K562 (cell line): ENCODE measurements around the gene TACR2. TPM values are rescaled to one million over a fixed set of nuclear protein-coding genes. Genes with fewer than 3 reads are reported as not detected.

Source experiments
- ADNP ChIP-seq: fragments of 200-800 bp; sonication (Bioruptor generic); IDR thresholded peaks from 2 replicates; pipeline ENCODE4 v1.6.1; 2016; ENCODE audit warnings: missing genetic modification characterization, missing compliant biosample characterization
- CBFB ChIP-seq: sonication (generic); formaldehyde crosslinking; IDR thresholded peaks from 2 replicates; pipeline ENCODE4 v1.4.0; 2020; ENCODE audit warnings: mild to moderate bottlenecking, missing genetic modification reagents
- CREB1 ChIP-seq, 2 experiments: sonication (generic) in 1 of 2; formaldehyde crosslinking in 1 of 2; IDR thresholded peaks; 2 replicates each; pipeline versions ENCODE4 v1.6.1 to v1.8.0; 2012 to 2022; ENCODE audit warnings: inconsistent platforms in 1 of 2, mild to moderate bottlenecking in 1 of 2, missing genetic modification reagents in 1 of 2, moderate library complexity in 1 of 2
- ETV5 ChIP-seq: sonication (generic); formaldehyde crosslinking; IDR thresholded peaks from 2 replicates; pipeline ENCODE4 v1.4.0; 2020; ENCODE audit warnings: low read depth, mild to moderate bottlenecking, missing genetic modification reagents
- ILF3 ChIP-seq: fragments of 450-650 bp; IDR thresholded peaks from 2 replicates; pipeline ENCODE4 v1.6.1; 2018; ENCODE audit warnings: antibody characterized with exemption, mild to moderate bottlenecking, moderate library complexity, borderline replicate concordance
- KAT2B ChIP-seq: IDR thresholded peaks from one replicate; pipeline ENCODE4 v1.6.1; 2012; ENCODE audit warnings: low read depth, mild to moderate bottlenecking, control low read depth, inconsistent platforms, low read length, moderate library complexity
- NFXL1 ChIP-seq: fragments of 450-650 bp; formaldehyde crosslinking; IDR thresholded peaks from 2 replicates; pipeline ENCODE4 v1.4.0; 2021; ENCODE audit warnings: mild to moderate bottlenecking
- PTBP1 ChIP-seq: fragments of 200-400 bp; formaldehyde crosslinking; IDR thresholded peaks from 2 replicates; pipeline ENCODE4 v1.6.1; 2017; ENCODE audit warnings: low read depth, low read length
- SNRNP70 ChIP-seq: fragments of 200-400 bp; formaldehyde crosslinking; optimal IDR thresholded peaks from 2 replicates; pipeline ENCODE3; 2017; ENCODE audit warnings: low read depth, low read length
- TARDBP ChIP-seq: fragments of 450-650 bp; IDR thresholded peaks from 2 replicates; pipeline ENCODE4 v1.6.1; 2016
- ZNF551 ChIP-seq: fragments of 250-450 bp; sonication (Bioruptor Pico); IDR thresholded peaks from 2 replicates; pipeline ENCODE4 v1.5.0; 2021; ENCODE audit warnings: mild to moderate bottlenecking, moderate library complexity
- ZNF699 ChIP-seq: fragments of 250-450 bp; sonication (Bioruptor Pico); IDR thresholded peaks from 2 replicates; pipeline ENCODE4 v1.8.0; 2021; ENCODE audit warnings: mild to moderate bottlenecking, moderate library complexity; ENCODE audit not compliant: insufficient replicate concordance
- polyA plus RNA-seq, 8 experiments: library from polyadenylated mRNA; depleted of rRNA in 4 of 8; stranded (reverse) in 5 of 8; unstranded in 3 of 8; fragments of >200 nt; fragmentation: Nextera tagmentation in 2 of 8; fragmentation: Illumina TruSeq in 1 of 8; extraction: Ambion mirVana in 2 of 8; extraction: Trizol in 1 of 8; gene quantifications; 2 replicates each; pipeline versions ENCODE4 v1.2.1 to v1.2.3, GENCODE V29; 2011 to 2014; ENCODE audit warnings: inconsistent platforms in 1 of 8, missing spikeins in 1 of 8
- total RNA-seq, 7 experiments: library from RNA; depleted of rRNA in 6 of 7; stranded (reverse); fragments of >200 nt in 6 of 7; fragmentation: Illumina TruSeq in 2 of 7; extraction: Trizol in 2 of 7; gene quantifications; 2 replicates each; pipeline versions ENCODE4 v1.2.1 to v1.2.3, GENCODE V29; 2011 to 2021; ENCODE audit warnings: low replicate concordance in 1 of 7
- TF ChIP-seq, protein P1 (sequence below): fragments of 450-650 bp; IDR thresholded peaks from 2 replicates; pipeline ENCODE4 v1.6.1; 2014; ENCODE audit warnings: low read depth, mild to moderate bottlenecking, moderate library complexity, borderline replicate concordance
- TF ChIP-seq, protein P2 (sequence below): fragments of 450-650 bp; IDR thresholded peaks from 2 replicates; pipeline ENCODE4 v1.6.1; 2016; ENCODE audit warnings: low read depth
- TF ChIP-seq, protein P3 (sequence below): sonication (generic); formaldehyde crosslinking; IDR thresholded peaks from 2 replicates; pipeline ENCODE4 v1.8.1; 2022; ENCODE audit warnings: missing genetic modification reagents
- TF ChIP-seq, protein P4 (sequence below), 3 experiments: IDR thresholded peaks in 2 of 3; conservative IDR thresholded peaks in 1 of 3; 2 replicates each; pipeline ENCODE4 v1.5.1; 2011 to 2012; ENCODE audit warnings: low read length in 3 of 3, mild to moderate bottlenecking in 3 of 3, control low read depth in 2 of 3, improper control_type of control experiment in 1 of 3, inconsistent platforms in 1 of 3, low read depth in 1 of 3, mixed read lengths in 1 of 3, moderate library complexity in 1 of 3; ENCODE audit not compliant: insufficient read depth in 2 of 3

TACR2 gene
- total and polyA plus RNA-seq, 9 of the 15 experiments (the other 6 are each of a cell fraction or from before 2014, with no cell fraction given): not detected

DNA sequence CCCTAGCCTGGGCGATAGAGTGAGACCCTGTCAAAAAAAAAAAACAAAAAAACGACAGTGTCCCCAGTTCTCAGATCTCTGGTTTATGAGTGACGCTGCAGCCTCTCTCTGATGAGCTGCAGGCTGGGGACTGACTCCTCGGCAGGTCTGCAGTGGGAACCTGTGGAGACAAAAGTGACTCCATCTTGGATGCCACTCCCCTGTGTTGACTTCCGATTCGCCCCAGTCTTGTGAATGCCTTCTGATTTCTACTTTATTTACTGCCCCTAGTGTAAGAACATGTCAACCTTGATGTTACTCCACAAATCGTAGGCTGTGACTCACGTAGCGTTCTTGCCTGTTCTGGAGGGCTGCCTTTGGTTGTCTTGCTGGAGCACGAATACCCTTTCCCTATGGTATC lies 6.2 kb downstream of the TACR2 start (continued):
- TF ChIP-seq CREB1 (IDR thresholded peaks at IDR 0.05) (no peak), CREB1 (CRISPR knock-in tag; IDR thresholded peaks at IDR 0.05) (no peak), CBFB (CRISPR knock-in tag) (no peak), ZNF699 (CRISPR knock-in tag) (no peak), SNRNP70 (no peak), TARDBP (no peak), ETV5 (CRISPR knock-in tag) (no peak), NFXL1 (CRISPR knock-in tag) (peak; percentile 59; the same call in 1 of the 2 replicates), ILF3 (no peak), ADNP (tag) (no peak), KAT2B (no peak), ZNF551 (CRISPR knock-in tag) (no peak), PTBP1 (no peak)
- TF ChIP-seq, protein P1, sequence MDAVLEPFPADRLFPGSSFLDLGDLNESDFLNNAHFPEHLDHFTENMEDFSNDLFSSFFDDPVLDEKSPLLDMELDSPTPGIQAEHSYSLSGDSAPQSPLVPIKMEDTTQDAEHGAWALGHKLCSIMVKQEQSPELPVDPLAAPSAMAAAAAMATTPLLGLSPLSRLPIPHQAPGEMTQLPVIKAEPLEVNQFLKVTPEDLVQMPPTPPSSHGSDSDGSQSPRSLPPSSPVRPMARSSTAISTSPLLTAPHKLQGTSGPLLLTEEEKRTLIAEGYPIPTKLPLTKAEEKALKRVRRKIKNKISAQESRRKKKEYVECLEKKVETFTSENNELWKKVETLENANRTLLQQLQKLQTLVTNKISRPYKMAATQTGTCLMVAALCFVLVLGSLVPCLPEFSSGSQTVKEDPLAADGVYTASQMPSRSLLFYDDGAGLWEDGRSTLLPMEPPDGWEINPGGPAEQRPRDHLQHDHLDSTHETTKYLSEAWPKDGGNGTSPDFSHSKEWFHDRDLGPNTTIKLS: no peak
- TF ChIP-seq, protein P2, sequence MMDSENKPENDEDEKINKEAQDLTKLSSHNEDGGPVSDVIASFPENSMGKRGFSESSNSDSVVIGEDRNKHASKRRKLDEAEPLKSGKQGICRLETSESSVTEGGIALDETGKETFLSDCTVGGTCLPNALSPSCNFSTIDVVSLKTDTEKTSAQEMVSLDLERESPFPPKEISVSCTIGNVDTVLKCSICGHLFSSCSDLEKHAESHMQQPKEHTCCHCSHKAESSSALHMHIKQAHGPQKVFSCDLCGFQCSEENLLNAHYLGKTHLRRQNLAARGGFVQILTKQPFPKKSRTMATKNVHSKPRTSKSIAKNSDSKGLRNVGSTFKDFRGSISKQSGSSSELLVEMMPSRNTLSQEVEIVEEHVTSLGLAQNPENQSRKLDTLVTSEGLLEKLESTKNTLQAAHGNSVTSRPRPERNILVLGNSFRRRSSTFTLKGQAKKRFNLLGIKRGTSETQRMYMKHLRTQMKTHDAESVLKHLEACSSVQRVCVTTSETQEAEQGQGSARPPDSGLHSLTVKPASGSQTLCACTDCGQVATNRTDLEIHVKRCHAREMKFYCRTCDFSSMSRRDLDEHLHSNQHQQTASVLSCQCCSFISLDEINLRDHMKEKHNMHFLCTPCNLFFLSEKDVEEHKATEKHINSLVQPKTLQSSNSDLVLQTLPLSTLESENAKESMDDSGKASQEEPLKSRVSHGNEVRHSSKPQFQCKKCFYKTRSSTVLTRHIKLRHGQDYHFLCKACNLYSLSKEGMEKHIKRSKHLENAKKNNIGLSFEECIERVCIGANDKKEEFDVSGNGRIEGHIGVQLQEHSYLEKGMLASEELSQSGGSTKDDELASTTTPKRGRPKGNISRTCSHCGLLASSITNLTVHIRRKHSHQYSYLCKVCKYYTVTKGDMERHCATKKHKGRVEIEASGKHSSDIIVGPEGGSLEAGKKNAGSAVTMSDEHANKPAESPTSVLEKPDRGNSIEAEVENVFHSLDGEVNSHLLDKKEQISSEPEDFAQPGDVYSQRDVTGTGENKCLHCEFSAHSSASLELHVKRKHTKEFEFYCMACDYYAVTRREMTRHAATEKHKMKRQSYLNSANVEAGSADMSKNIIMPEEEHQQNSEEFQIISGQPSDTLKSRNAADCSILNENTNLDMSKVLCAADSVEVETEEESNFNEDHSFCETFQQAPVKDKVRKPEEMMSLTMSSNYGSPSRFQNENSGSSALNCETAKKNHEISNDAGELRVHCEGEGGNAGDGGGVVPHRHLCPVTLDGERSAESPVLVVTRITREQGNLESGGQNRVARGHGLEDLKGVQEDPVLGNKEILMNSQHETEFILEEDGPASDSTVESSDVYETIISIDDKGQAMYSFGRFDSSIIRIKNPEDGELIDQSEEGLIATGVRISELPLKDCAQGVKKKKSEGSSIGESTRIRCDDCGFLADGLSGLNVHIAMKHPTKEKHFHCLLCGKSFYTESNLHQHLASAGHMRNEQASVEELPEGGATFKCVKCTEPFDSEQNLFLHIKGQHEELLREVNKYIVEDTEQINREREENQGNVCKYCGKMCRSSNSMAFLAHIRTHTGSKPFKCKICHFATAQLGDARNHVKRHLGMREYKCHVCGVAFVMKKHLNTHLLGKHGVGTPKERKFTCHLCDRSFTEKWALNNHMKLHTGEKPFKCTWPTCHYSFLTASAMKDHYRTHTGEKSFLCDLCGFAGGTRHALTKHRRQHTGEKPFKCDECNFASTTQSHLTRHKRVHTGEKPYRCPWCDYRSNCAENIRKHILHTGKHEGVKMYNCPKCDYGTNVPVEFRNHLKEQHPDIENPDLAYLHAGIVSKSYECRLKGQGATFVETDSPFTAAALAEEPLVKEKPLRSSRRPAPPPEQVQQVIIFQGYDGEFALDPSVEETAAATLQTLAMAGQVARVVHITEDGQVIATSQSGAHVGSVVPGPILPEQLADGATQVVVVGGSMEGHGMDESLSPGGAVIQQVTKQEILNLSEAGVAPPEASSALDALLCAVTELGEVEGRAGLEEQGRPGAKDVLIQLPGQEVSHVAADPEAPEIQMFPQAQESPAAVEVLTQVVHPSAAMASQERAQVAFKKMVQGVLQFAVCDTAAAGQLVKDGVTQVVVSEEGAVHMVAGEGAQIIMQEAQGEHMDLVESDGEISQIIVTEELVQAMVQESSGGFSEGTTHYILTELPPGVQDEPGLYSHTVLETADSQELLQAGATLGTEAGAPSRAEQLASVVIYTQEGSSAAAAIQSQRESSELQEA: no peak
- TF ChIP-seq, protein P3, sequence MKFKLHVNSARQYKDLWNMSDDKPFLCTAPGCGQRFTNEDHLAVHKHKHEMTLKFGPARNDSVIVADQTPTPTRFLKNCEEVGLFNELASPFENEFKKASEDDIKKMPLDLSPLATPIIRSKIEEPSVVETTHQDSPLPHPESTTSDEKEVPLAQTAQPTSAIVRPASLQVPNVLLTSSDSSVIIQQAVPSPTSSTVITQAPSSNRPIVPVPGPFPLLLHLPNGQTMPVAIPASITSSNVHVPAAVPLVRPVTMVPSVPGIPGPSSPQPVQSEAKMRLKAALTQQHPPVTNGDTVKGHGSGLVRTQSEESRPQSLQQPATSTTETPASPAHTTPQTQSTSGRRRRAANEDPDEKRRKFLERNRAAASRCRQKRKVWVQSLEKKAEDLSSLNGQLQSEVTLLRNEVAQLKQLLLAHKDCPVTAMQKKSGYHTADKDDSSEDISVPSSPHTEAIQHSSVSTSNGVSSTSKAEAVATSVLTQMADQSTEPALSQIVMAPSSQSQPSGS (CRISPR knock-in tag): no peak
- TF ChIP-seq, protein P4, sequence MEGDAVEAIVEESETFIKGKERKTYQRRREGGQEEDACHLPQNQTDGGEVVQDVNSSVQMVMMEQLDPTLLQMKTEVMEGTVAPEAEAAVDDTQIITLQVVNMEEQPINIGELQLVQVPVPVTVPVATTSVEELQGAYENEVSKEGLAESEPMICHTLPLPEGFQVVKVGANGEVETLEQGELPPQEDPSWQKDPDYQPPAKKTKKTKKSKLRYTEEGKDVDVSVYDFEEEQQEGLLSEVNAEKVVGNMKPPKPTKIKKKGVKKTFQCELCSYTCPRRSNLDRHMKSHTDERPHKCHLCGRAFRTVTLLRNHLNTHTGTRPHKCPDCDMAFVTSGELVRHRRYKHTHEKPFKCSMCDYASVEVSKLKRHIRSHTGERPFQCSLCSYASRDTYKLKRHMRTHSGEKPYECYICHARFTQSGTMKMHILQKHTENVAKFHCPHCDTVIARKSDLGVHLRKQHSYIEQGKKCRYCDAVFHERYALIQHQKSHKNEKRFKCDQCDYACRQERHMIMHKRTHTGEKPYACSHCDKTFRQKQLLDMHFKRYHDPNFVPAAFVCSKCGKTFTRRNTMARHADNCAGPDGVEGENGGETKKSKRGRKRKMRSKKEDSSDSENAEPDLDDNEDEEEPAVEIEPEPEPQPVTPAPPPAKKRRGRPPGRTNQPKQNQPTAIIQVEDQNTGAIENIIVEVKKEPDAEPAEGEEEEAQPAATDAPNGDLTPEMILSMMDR (IDR thresholded peaks at IDR 0.05 in 2 of 3, conservative IDR thresholded peaks at IDR 0.05 in 1 of 3; ENCODE audit: insufficient read depth in 2 of 3, low read depth in 1 of 3, low read length in 3 of 3): no peak
